GM21529 (cell line): ENCODE measurements around the gene OR11H6.
"Not testable (repeated sequence)": the region's sequence is repeated elsewhere in the genome, so short reads cannot be mapped to it uniquely, and the experiment has no call there.

Experiments used
- ATAC-seq: cut with Tn5 transposase; IDR thresholded peaks from one replicate; pipeline ENCODE4 v1.9.1; 2021; ENCODE audit not compliant: unreplicated experiment

OR11H6 gene

DNA sequence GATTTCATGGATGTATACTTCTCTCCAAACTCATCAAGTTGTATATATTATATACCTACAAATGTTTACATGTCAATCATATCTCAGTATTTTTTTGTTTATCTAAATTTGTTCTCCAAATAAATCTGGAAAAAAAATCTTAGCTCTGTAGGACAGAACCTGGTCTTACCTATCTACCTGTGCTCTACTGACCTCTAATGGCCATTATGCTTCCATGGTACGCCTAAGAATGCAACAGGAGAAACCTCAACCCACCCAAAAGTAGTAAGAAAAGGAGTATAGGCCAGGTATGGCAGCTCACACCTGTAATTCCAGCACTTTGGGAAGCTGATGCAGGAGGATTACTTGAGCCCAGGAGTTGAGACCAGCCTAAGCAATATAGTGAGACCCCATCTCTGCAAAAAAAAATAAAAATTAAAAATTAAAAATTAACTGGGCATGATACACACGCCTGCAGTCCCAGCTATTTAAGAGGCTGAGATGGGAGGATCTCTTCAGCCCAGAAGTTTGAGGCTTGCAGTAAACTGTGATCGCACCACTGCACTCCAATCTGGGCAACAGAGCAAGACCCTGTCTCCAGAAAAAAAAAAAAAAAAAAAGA lies 24.2 kb downstream of the OR11H6 start:
- no peak for ATAC-seq

DNA sequence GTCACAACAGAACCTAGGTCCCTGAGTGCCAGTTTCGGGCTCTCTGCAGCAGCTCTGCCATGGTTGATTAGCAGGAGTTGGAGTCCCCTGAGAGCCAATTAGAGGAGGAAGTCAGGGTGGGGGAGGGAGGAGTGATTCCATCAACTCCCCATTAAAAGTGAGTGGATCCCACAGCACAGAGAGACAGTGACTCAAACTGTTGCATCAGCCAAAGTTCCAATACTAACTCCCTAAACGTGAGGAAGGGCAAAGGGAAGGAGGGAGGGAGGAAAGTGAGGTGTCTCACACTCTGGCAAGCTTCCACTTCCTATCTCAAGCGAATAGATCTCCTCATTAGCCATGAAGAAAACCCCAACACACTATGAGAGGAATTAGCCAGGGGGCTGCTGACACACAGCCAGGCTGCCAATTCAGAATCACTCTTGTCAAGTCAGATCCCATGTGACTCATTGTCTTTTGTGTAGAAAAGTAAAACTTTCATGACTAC lies 39.2 kb downstream of the OR11H6 start:
- ATAC-seq, result no peak

DNA sequence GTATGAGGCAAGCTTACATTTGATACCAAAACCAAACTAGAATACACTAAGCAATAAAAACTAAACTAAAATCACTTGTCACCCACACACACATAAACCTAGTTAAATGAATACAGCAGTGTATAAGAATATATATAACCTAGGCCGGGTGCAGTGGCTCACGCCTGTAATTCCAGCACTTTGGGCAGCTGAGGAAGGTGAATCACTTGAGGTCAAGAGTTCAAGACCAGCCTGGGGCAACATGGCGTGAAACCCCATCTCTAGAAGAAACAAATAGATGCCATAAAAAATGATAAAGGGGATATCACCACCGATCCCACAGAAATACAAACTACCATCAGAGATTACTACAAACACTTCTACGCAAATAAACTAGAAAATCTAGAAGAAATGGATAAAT lies 40.9 kb downstream of the OR11H6 start:
- not testable (repeated sequence) for ATAC-seq

DNA sequence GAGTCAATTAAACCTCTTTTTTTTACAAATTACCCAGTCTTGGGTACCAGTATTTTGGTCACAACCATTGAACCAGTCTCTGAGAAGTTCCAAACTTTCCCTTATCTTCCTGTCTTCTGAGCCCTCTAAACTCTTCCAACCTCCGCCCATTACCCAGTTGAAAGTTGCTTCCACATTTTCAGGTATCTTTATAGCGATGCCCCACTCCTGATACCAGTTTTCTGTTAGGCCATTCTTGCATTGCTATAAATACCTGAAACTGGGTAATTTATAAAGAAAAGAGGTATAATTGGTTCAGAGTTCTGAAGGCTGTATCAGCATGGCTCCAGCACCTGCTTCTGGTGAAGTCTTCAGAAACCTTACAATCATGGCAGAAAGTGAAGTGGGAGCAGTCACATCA lies 50.6 kb downstream of the OR11H6 start:
- ATAC-seq, result no peak
